ENCODE data around the gene ADORA3. TPM values are rescaled to one million over a fixed set of nuclear protein-coding genes. Genes with fewer than 3 reads are reported as not detected.
"Not testable (repeated sequence)": the region's sequence is repeated elsewhere in the genome, so short reads cannot be mapped to it uniquely, and the experiment has no call there.

The ADORA3 gene
- total RNA-seq (0.58 TPM), polyA plus RNA-seq (ENCODE audit: insufficient read depth in 1 of 8, insufficient read length in 8 of 8, low replicate concordance in 1 of 8) (1 to 10 TPM in 2 of 8 donors, under 1 TPM in 6; 0.28 to 2.4 (median 0.66) TPM)
- long read RNA-seq, donor 1 = 0 reads
- long read RNA-seq, donor 2 = 0 reads
- long read RNA-seq, donor 3 = 0 reads
- long read RNA-seq, donor 4 = 0 reads
- long read RNA-seq, donor 5 = 0 reads
- long read RNA-seq, donor 6, partial matches to known transcripts = 0 of 1 reads
- long read RNA-seq, donor 6, other reads (novel, unspliced or antisense) = 0 of 1 reads
- long read RNA-seq, donor 7 = 0 reads
- long read RNA-seq, donor 8 = 0 reads
- long read RNA-seq, donor 9 = 0 reads
- long read RNA-seq, donor 10 = 0 reads
- long read RNA-seq, donor 11, partial matches to known transcripts = 0 of 1 reads
- long read RNA-seq, donor 11, other reads (novel, unspliced or antisense) = 0 of 1 reads

GRCh38 chr1:111503585-111504060 lies at the start of gene ADORA3, which contains the start of gene TMIGD3:
ADORA3 (minus strand) TSS chr1:111503633; CDS start chr1:111503354, 279 bp downstream.
TMIGD3 (minus strand) TSS chr1:111503633; CDS start chr1:111503354, 279 bp downstream.
- no peaks in the 10 kb centered on the region for H3K9me3 ChIP-seq (replicated peaks; ENCODE audit: control insufficient read depth, low read depth, low read length)
- H3K4me1 ChIP-seq (ENCODE audit: control insufficient read depth, insufficient read depth, low read length) = peaks cover 18% of the 10 kb centered on the region
- no peaks in the 10 kb centered on the region for H3K36me3 ChIP-seq (ENCODE audit: control insufficient read depth, insufficient read depth, low read length)
- peak; percentile 66 for DNase-seq
- H3K27me3 ChIP-seq (ENCODE audit: control insufficient read depth, insufficient read depth, low read length) = peaks cover 6% of the 10 kb centered on the region
- H3K27ac ChIP-seq (ENCODE audit: low read length) = no peak within 1 kb of the TSS
- no peak within 1 kb of the TSS for H3K4me3 ChIP-seq (ENCODE audit: low read length)
- 55% methylated on average over 2 of the region's 4 CpGs for WGBS (ENCODE audit: insufficient coverage)

- no peaks in the 10 kb centered on the region for H3K27me3 ChIP-seq (ENCODE audit: control insufficient read depth, insufficient read depth, low read length)
- H3K27ac ChIP-seq (ENCODE audit: low read length) = no peak overlapping the region
- no peak for DNase-seq
- no peak overlapping the region for H3K4me3 ChIP-seq (ENCODE audit: low read length)
- no peaks in the 10 kb centered on the region for H3K9me3 ChIP-seq (replicated peaks; ENCODE audit: control insufficient read depth, low read depth, low read length)
- WGBS (ENCODE audit: insufficient coverage) = 90% methylated on average over 2 of the region's 3 CpGs
- no peaks in the 10 kb centered on the region for H3K4me1 ChIP-seq (ENCODE audit: control insufficient read depth, insufficient read depth, low read length)
- no peaks in the 10 kb centered on the region for H3K36me3 ChIP-seq (ENCODE audit: control insufficient read depth, insufficient read depth, low read length)
These were observed 49.8 kb upstream of the ADORA3 start for GRCh38 chr1:111553196-111553595.

GRCh38 chr1:111552587-111552986 lies 49.2 kb upstream of the ADORA3 start:
- no peak for DNase-seq
- Histone ChIP-seq H3K4me3 (ENCODE audit: low read length) (no peak overlapping the region), H3K4me1 (ENCODE audit: control insufficient read depth, insufficient read depth, low read length) (no peaks in the 10 kb centered on the region), H3K36me3 (ENCODE audit: control insufficient read depth, insufficient read depth, low read length) (no peaks in the 10 kb centered on the region), H3K27ac (ENCODE audit: low read length) (no peak overlapping the region), H3K27me3 (ENCODE audit: control insufficient read depth, insufficient read depth, low read length) (no peaks in the 10 kb centered on the region), H3K9me3 (replicated peaks; ENCODE audit: control insufficient read depth, low read depth, low read length) (no peaks in the 10 kb centered on the region)

GRCh38 chr1:111551623-111552411 lies 48.4 kb upstream of the ADORA3 start:
- Histone ChIP-seq H3K4me3 (ENCODE audit: low read length) (no peak overlapping the region), H3K27me3 (ENCODE audit: control insufficient read depth, insufficient read depth, low read length) (no peaks in the 10 kb centered on the region), H3K4me1 (ENCODE audit: control insufficient read depth, insufficient read depth, low read length) (no peaks in the 10 kb centered on the region), H3K27ac (ENCODE audit: low read length) (no peak overlapping the region), H3K36me3 (ENCODE audit: control insufficient read depth, insufficient read depth, low read length) (no peaks in the 10 kb centered on the region), H3K9me3 (replicated peaks; ENCODE audit: control insufficient read depth, low read depth, low read length) (no peaks in the 10 kb centered on the region)
- DNase-seq = no peak
- WGBS (ENCODE audit: insufficient coverage) = 100% methylated on average over 5 of the region's 8 CpGs

- DNase-seq; H3K36me3 ChIP-seq (ENCODE audit: control insufficient read depth, insufficient read depth, low read length); H3K4me3 ChIP-seq (ENCODE audit: low read length); H3K27ac ChIP-seq (ENCODE audit: low read length); H3K9me3 ChIP-seq (replicated peaks; ENCODE audit: control insufficient read depth, low read depth, low read length); H3K4me1 ChIP-seq (ENCODE audit: control insufficient read depth, insufficient read depth, low read length); H3K27me3 ChIP-seq (ENCODE audit: control insufficient read depth, insufficient read depth, low read length): not testable (repeated sequence)
- no CpG with 5 or more reads among the region's 1 CpG for WGBS (ENCODE audit: insufficient coverage)
These were observed 44.4 kb upstream of the ADORA3 start for GRCh38 chr1:111547786-111548185.

GRCh38 chr1:111542187-111542586 lies 38.8 kb upstream of the ADORA3 start:
- H3K27me3 ChIP-seq (ENCODE audit: control insufficient read depth, insufficient read depth, low read length) = no peaks in the 10 kb centered on the region
- H3K27ac ChIP-seq (ENCODE audit: low read length) = no peak overlapping the region
- no peak overlapping the region for H3K4me3 ChIP-seq (ENCODE audit: low read length)
- no peak for DNase-seq
- no peaks in the 10 kb centered on the region for H3K4me1 ChIP-seq (ENCODE audit: control insufficient read depth, insufficient read depth, low read length)
- H3K36me3 ChIP-seq (ENCODE audit: control insufficient read depth, insufficient read depth, low read length) = no peaks in the 10 kb centered on the region
- no peaks in the 10 kb centered on the region for H3K9me3 ChIP-seq (replicated peaks; ENCODE audit: control insufficient read depth, low read depth, low read length)
- WGBS (ENCODE audit: insufficient coverage) = 70% methylated on average over 11 of the region's 14 CpGs

- WGBS (ENCODE audit: insufficient coverage) = 72% methylated on average over 2 of the region's 4 CpGs
- no peak overlapping the region for H3K27ac ChIP-seq (ENCODE audit: low read length)
These were observed 38.3 kb upstream of the ADORA3 start for GRCh38 chr1:111541721-111542120.

GRCh38 chr1:111540928-111541327 lies 37.5 kb upstream of the ADORA3 start:
- Histone ChIP-seq H3K9me3 (replicated peaks; ENCODE audit: control insufficient read depth, low read depth, low read length) (no peaks in the 10 kb centered on the region), H3K27ac (ENCODE audit: low read length) (no peak overlapping the region), H3K27me3 (ENCODE audit: control insufficient read depth, insufficient read depth, low read length) (no peaks in the 10 kb centered on the region), H3K36me3 (ENCODE audit: control insufficient read depth, insufficient read depth, low read length) (no peaks in the 10 kb centered on the region), H3K4me1 (ENCODE audit: control insufficient read depth, insufficient read depth, low read length) (no peaks in the 10 kb centered on the region), H3K4me3 (ENCODE audit: low read length) (no peak overlapping the region)
- no peak for DNase-seq
- WGBS (ENCODE audit: insufficient coverage) = no CpG with 5 or more reads among the region's 3 CpGs

More at GRCh38 chr1:111541721-111542120, 38.3 kb upstream of the ADORA3 start:
- Histone ChIP-seq H3K4me1 (ENCODE audit: control insufficient read depth, insufficient read depth, low read length) (no peaks in the 10 kb centered on the region), H3K4me3 (ENCODE audit: low read length) (no peak overlapping the region), H3K9me3 (replicated peaks; ENCODE audit: control insufficient read depth, low read depth, low read length) (no peaks in the 10 kb centered on the region), H3K27me3 (ENCODE audit: control insufficient read depth, insufficient read depth, low read length) (no peaks in the 10 kb centered on the region), H3K36me3 (ENCODE audit: control insufficient read depth, insufficient read depth, low read length) (no peaks in the 10 kb centered on the region)
- no peak for DNase-seq

- Histone ChIP-seq H3K4me1 (ENCODE audit: control insufficient read depth, insufficient read depth, low read length) (no peaks in the 10 kb centered on the region), H3K27ac (ENCODE audit: low read length) (no peak overlapping the region), H3K4me3 (ENCODE audit: low read length) (no peak overlapping the region), H3K36me3 (ENCODE audit: control insufficient read depth, insufficient read depth, low read length) (no peaks in the 10 kb centered on the region), H3K27me3 (ENCODE audit: control insufficient read depth, insufficient read depth, low read length) (no peaks in the 10 kb centered on the region), H3K9me3 (replicated peaks; ENCODE audit: control insufficient read depth, low read depth, low read length) (no peaks in the 10 kb centered on the region)
- WGBS (ENCODE audit: insufficient coverage) = 50% methylated on average over 1 of the region's 6 CpGs
- DNase-seq = no peak
These were observed 35.1 kb upstream of the ADORA3 start for GRCh38 chr1:111538343-111539025.

All from muscle of leg (tissue), 16 donors.